ENCODE data around the gene CCDC142.
"Not testable (repeated sequence)": the region's sequence is repeated elsewhere in the genome, so short reads cannot be mapped to it uniquely, and the experiment has no call there.

The CCDC142 gene

GRCh38 chr2:74498500-74499266, 15.9 kb upstream of the CCDC142 start:
- DNase-seq (ENCODE audit: low read depth) = no peak

- no peak for DNase-seq (ENCODE audit: low read depth)
Observed at GRCh38 chr2:74497777-74498499, 15.1 kb upstream of the CCDC142 start.

- DNase-seq (ENCODE audit: low read depth) = no peak
Observed at GRCh38 chr2:74496997-74497776, 14.4 kb upstream of the CCDC142 start.

GRCh38 chr2:74495440-74495839, 12.6 kb upstream of the CCDC142 start:
- DNase-seq (ENCODE audit: low read depth) = no peak

- DNase-seq (ENCODE audit: low read depth) = no peak
Observed at GRCh38 chr2:74493546-74493945, 10.7 kb upstream of the CCDC142 start.

GRCh38 chr2:74491648-74492544, 9.1 kb upstream of the CCDC142 start:
- DNase-seq (ENCODE audit: low read depth) = no peak

- no peak for DNase-seq (ENCODE audit: low read depth)
Observed at GRCh38 chr2:74489906-74490305, 7.1 kb upstream of the CCDC142 start.

- DNase-seq (ENCODE audit: low read depth) = no peak
Observed at GRCh38 chr2:74488643-74489481, 6.1 kb upstream of the CCDC142 start.

- DNase-seq (ENCODE audit: low read depth) = no peak
Observed at GRCh38 chr2:74486141-74486540, 3.3 kb upstream of the CCDC142 start.

GRCh38 chr2:74483675-74484164, 922 bp upstream of the CCDC142 start:
- DNase-seq (ENCODE audit: low read depth) = not testable (repeated sequence)

GRCh38 chr2:74481961-74482800, 617 bp downstream of the CCDC142 start:
- DNase-seq (ENCODE audit: low read depth) = no peak

GRCh38 chr2:74481431-74481830, 1.4 kb downstream of the CCDC142 start:
- DNase-seq (ENCODE audit: low read depth) = no peak

GRCh38 chr2:74474899-74475298, 7.9 kb downstream of the CCDC142 start:
- DNase-seq (ENCODE audit: low read depth) = no peak

GRCh38 chr2:74474481-74474880, 8.3 kb downstream of the CCDC142 start:
- DNase-seq (ENCODE audit: low read depth) = no peak

GRCh38 chr2:74472945-74473258, 9.9 kb downstream of the CCDC142 start:
- no peak for DNase-seq (ENCODE audit: low read depth)

- DNase-seq (ENCODE audit: low read depth) = peak; percentile 78
Observed at GRCh38 chr2:74472086-74472944, 10.5 kb downstream of the CCDC142 start, which contains the start of gene MRPL53. TSS of gene MRPL53 (minus strand) at chr2:74472680. CDS start at chr2:74472660, 20 bp downstream.

- DNase-seq (ENCODE audit: low read depth) = no peak
Observed at GRCh38 chr2:74471332-74472065, 11.3 kb downstream of the CCDC142 start.

GRCh38 chr2:74470742-74471141, 12.1 kb downstream of the CCDC142 start:
- DNase-seq (ENCODE audit: low read depth) = not testable (repeated sequence)

All from non-pigmented ciliary epithelial cell (primary cell).